HepG2 (cell line): Measurements from ENCODE around the gene TXNRD2.

ENCODE experiments used
- ATF2 ChIP-seq: sonication (generic); formaldehyde crosslinking; IDR thresholded peaks from 2 replicates; pipeline ENCODE4 v1.4.0; 2020; ENCODE audit warnings: missing genetic modification reagents
- KLF13 ChIP-seq: sonication (generic); formaldehyde crosslinking; IDR thresholded peaks from 2 replicates; pipeline ENCODE4 v1.4.0; 2020; ENCODE audit warnings: mild to moderate bottlenecking, missing genetic modification reagents
- POLR2AphosphoS5 ChIP-seq: IDR thresholded peaks from 2 replicates; pipeline ENCODE4 v1.6.1; 2012; ENCODE audit warnings: low read depth, low read length
- RBM39 ChIP-seq: fragments of 200-400 bp; formaldehyde crosslinking; IDR thresholded peaks from one replicate; pipeline ENCODE4 v1.6.1; 2018; ENCODE audit warnings: antibody characterized with exemption, mild to moderate bottlenecking, low read depth, low read length; ENCODE audit not compliant: poor library complexity, severe bottlenecking
- RFX5 ChIP-seq: IDR thresholded peaks from 2 replicates; pipeline ENCODE4 v1.6.1; 2011; ENCODE audit warnings: low read depth, low read length, improper control_type of control experiment
- SIN3A ChIP-seq: IDR thresholded peaks from 2 replicates; pipeline ENCODE4 v1.6.1; 2011; ENCODE audit warnings: low read depth, mild to moderate bottlenecking, control low read depth, low read length, borderline replicate concordance
- ZNF639 ChIP-seq: conservative IDR thresholded peaks from 2 replicates; pipeline ENCODE4 v1.6.1; 2018; ENCODE audit warnings: missing genetic modification reagents
- TF ChIP-seq, protein P1 (sequence below): sonication (generic); formaldehyde crosslinking; IDR thresholded peaks from 2 replicates; pipeline ENCODE4 v1.5.0; 2020; ENCODE audit warnings: mild to moderate bottlenecking, missing genetic modification reagents, moderate library complexity
- TF ChIP-seq, protein P2 (sequence below): sonication (generic); formaldehyde crosslinking; IDR thresholded peaks from 2 replicates; pipeline ENCODE4 v1.4.0; 2020; ENCODE audit warnings: missing genetic modification reagents
- TF ChIP-seq, protein P3 (sequence below): IDR thresholded peaks from 2 replicates; pipeline ENCODE4 v1.6.1; 2016; ENCODE audit warnings: low read depth

DNA sequence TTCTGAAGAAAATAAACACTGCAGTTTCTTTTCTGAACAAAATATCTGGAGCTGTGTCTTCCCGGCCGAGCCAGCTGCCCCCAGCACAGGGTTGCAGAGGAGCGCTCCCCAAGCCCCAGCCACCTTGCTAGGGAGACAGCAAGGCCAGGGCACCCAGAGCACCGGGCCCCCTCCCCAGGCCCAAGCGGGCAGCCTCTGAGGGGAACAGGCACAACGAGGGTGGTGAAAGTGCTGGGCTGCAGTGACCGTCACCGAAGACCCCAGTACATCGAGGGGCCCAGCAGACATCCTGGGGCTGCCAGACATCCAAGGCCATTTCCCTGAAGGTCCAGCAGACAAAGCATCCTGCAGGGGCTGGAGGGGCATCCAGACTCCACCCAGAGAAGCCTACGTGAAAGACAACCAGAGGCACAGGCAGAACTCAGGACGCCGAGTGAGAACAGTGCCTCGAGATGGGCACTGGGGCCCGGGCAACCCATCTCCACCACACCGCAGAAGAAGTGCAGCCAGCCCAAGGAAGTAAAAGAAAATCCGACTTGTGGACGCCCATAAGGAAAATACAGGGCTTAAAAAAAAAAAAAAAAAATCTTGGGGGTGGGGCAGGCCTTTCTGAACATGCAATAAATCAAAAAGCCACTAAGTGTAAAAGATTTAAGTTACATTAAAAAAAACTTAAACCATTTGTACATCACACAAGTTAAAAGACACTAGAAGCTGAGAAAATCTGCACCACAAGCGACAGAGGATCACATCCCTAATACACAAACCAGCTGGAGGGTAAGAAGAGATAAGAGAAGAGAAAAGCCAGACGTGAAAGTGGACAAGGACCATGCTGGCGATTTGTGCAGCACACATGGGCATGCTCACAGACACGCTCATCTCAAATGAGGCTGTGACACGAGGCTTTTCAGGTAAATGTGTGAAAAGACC, 36.0 kb downstream of the TXNRD2 start:
- no peak for TF ChIP-seq KLF13 (CRISPR knock-in tag)
- TF ChIP-seq RBM39 = no peak
- TF ChIP-seq, protein P1, sequence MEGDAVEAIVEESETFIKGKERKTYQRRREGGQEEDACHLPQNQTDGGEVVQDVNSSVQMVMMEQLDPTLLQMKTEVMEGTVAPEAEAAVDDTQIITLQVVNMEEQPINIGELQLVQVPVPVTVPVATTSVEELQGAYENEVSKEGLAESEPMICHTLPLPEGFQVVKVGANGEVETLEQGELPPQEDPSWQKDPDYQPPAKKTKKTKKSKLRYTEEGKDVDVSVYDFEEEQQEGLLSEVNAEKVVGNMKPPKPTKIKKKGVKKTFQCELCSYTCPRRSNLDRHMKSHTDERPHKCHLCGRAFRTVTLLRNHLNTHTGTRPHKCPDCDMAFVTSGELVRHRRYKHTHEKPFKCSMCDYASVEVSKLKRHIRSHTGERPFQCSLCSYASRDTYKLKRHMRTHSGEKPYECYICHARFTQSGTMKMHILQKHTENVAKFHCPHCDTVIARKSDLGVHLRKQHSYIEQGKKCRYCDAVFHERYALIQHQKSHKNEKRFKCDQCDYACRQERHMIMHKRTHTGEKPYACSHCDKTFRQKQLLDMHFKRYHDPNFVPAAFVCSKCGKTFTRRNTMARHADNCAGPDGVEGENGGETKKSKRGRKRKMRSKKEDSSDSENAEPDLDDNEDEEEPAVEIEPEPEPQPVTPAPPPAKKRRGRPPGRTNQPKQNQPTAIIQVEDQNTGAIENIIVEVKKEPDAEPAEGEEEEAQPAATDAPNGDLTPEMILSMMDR (CRISPR knock-in tag) = no peak
- no peak for TF ChIP-seq RFX5
- no peak for TF ChIP-seq ATF2 (CRISPR knock-in tag)
- TF ChIP-seq SIN3A = no peak
- TF ChIP-seq ZNF639 (CRISPR knock-in tag) = no peak
- no peak for TF ChIP-seq POLR2AphosphoS5
- TF ChIP-seq, protein P2, sequence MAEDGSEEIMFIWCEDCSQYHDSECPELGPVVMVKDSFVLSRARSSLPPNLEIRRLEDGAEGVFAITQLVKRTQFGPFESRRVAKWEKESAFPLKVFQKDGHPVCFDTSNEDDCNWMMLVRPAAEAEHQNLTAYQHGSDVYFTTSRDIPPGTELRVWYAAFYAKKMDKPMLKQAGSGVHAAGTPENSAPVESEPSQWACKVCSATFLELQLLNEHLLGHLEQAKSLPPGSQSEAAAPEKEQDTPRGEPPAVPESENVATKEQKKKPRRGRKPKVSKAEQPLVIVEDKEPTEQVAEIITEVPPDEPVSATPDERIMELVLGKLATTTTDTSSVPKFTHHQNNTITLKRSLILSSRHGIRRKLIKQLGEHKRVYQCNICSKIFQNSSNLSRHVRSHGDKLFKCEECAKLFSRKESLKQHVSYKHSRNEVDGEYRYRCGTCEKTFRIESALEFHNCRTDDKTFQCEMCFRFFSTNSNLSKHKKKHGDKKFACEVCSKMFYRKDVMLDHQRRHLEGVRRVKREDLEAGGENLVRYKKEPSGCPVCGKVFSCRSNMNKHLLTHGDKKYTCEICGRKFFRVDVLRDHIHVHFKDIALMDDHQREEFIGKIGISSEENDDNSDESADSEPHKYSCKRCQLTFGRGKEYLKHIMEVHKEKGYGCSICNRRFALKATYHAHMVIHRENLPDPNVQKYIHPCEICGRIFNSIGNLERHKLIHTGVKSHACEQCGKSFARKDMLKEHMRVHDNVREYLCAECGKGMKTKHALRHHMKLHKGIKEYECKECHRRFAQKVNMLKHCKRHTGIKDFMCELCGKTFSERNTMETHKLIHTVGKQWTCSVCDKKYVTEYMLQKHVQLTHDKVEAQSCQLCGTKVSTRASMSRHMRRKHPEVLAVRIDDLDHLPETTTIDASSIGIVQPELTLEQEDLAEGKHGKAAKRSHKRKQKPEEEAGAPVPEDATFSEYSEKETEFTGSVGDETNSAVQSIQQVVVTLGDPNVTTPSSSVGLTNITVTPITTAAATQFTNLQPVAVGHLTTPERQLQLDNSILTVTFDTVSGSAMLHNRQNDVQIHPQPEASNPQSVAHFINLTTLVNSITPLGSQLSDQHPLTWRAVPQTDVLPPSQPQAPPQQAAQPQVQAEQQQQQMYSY (CRISPR knock-in tag) = no peak
- TF ChIP-seq, protein P3, sequence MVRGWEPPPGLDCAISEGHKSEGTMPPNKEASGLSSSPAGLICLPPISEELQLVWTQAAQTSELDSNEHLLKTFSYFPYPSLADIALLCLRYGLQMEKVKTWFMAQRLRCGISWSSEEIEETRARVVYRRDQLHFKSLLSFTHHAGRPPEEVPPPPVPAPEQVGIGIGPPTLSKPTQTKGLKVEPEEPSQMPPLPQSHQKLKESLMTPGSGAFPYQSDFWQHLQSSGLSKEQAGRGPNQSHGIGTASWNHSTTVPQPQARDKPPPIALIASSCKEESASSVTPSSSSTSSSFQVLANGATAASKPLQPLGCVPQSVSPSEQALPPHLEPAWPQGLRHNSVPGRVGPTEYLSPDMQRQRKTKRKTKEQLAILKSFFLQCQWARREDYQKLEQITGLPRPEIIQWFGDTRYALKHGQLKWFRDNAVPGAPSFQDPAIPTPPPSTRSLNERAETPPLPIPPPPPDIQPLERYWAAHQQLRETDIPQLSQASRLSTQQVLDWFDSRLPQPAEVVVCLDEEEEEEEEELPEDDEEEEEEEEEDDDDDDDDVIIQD (CRISPR knock-in tag) = no peak
